Uterus (tissue), 4 donors: ENCODE results near the gene PRKCE. TPM values are rescaled to one million over a fixed set of nuclear protein-coding genes. Genes with fewer than 3 reads are reported as not detected.

Experiments used
- DNase-seq, 2 donors: peaks; one replicate each; pipeline ENCODE4 v3.0.0-alpha.2; 2019 to 2020
- H3K27ac ChIP-seq, 2 donors: fragments of 200-600 bp; sonication (generic); 1 replicate in 1 of 2; 2 replicates in 1 of 2; pipeline ENCODE4 v1.5.1; 2016 to 2018
- H3K27me3 ChIP-seq, 2 donors: fragments of 200-600 bp; sonication (generic); one replicate each; pipeline ENCODE4 v1.5.1; 2018 to 2019; ENCODE audit warnings: control low read depth in 1 of 2
- H3K36me3 ChIP-seq, 2 donors: fragments of 200-600 bp; sonication (generic); one replicate each; pipeline ENCODE4 v1.5.1; 2019; ENCODE audit warnings: control low read depth in 1 of 2
- H3K4me1 ChIP-seq, 2 donors: fragments of 200-600 bp; sonication (generic); one replicate each; pipeline ENCODE4 v1.5.1; 2018 to 2019; ENCODE audit warnings: control low read depth in 1 of 2
- H3K4me3 ChIP-seq, 2 donors: fragments of 200-600 bp; sonication (generic); 1 replicate in 1 of 2; 2 replicates in 1 of 2; pipeline ENCODE4 v1.5.1; 2018 to 2019; ENCODE audit warnings: mild to moderate bottlenecking in 1 of 2
- H3K9me3 ChIP-seq, 2 donors: fragments of 200-600 bp; sonication (generic); one replicate each; pipeline ENCODE4 v1.5.1; 2019; ENCODE audit warnings: control low read depth in 1 of 2
- CTCF ChIP-seq, 4 experiments: fragments of 200-600 bp in 2 of 4; fragments of 450-650 bp in 2 of 4; sonication (generic) in 2 of 4; IDR thresholded peaks; one replicate each; pipeline ENCODE4 v1.5.1; 2016 to 2019; ENCODE audit warnings: antibody characterized with exemption in 4 of 4, mild to moderate bottlenecking in 2 of 4, moderate library complexity in 1 of 4
- POLR2A ChIP-seq, 2 donors: fragments of 450-650 bp; IDR thresholded peaks; one replicate each; pipeline ENCODE4 v1.6.1; 2016; ENCODE audit warnings: antibody characterized with exemption in 2 of 2, mild to moderate bottlenecking in 1 of 2, moderate library complexity in 1 of 2
- intact Hi-C: fragments of 100-400 bp; cut with DNase I; formaldehyde crosslinking; loops from one replicate; pipeline ENCODE4 v1.15.1; 2023; ENCODE audit warnings: low total_unique reads
- total RNA-seq, 4 donors: library from RNA; depleted of rRNA in 3 of 4; stranded (reverse); fragments of >200 nt in 3 of 4; gene quantifications; one replicate each; pipeline versions ENCODE4 v1.1.0 to v1.2.4, GENCODE V29; 2014 to 2023
- donor health status: DM: yes; HTN: yes; CAD: no.

The PRKCE gene
- total RNA-seq, 4 donors from 2014 or later, result 3.8 to 47.6 (median 14.2) TPM

GRCh38 chr2:46029332-46029811 lies 377.9 kb downstream of the PRKCE start:
- Histone ChIP-seq H3K36me3 (no peaks in the 10 kb centered on the region), H3K27me3 (no peaks in the 10 kb centered on the region), H3K4me3 (no peak overlapping the region), H3K9me3 (no peaks in the 10 kb centered on the region), H3K27ac (no peak overlapping the region), H3K4me1 (no peaks in the 10 kb centered on the region)
- intact Hi-C loops, result no loop called here
- TF ChIP-seq CTCF (IDR thresholded peaks at IDR 0.05) (no peak), POLR2A (IDR thresholded peaks at IDR 0.05) (no peak)
- no peak for DNase-seq

GRCh38 chr2:46030330-46030729 lies 378.9 kb downstream of the PRKCE start:
- DNase-seq, result no peak
- no peaks in the 10 kb centered on the region for H3K4me1 ChIP-seq
- TF ChIP-seq POLR2A (IDR thresholded peaks at IDR 0.05) (no peak), CTCF (IDR thresholded peaks at IDR 0.05) (no peak)
- no peak overlapping the region for H3K4me3 ChIP-seq
- H3K27me3 ChIP-seq, result no peaks in the 10 kb centered on the region
- no peaks in the 10 kb centered on the region for H3K36me3 ChIP-seq
- intact Hi-C loops, result no loop called here
- H3K27ac ChIP-seq, result no peak overlapping the region
- H3K9me3 ChIP-seq, result no peaks in the 10 kb centered on the region

GRCh38 chr2:46032161-46032813 lies 380.8 kb downstream of the PRKCE start:
- H3K27me3 ChIP-seq, result no peaks in the 10 kb centered on the region
- H3K4me1 ChIP-seq, result no peaks in the 10 kb centered on the region
- no peak for TF ChIP-seq POLR2A (IDR thresholded peaks at IDR 0.05)
- no peak for DNase-seq
- intact Hi-C loops, result no loop called here
- H3K4me3 ChIP-seq, result no peak overlapping the region
- no peaks in the 10 kb centered on the region for H3K36me3 ChIP-seq
- no peak overlapping the region for H3K27ac ChIP-seq
- no peaks in the 10 kb centered on the region for H3K9me3 ChIP-seq

GRCh38 chr2:46032996-46033395 lies 381.5 kb downstream of the PRKCE start:
- DNase-seq, result no peak
- Histone ChIP-seq H3K4me3 (no peak overlapping the region), H3K27ac (no peak overlapping the region), H3K9me3 (no peaks in the 10 kb centered on the region), H3K27me3 (no peaks in the 10 kb centered on the region), H3K4me1 (no peaks in the 10 kb centered on the region), H3K36me3 (no peaks in the 10 kb centered on the region)
- no peak for TF ChIP-seq POLR2A (IDR thresholded peaks at IDR 0.05)
- no peak for TF ChIP-seq CTCF (IDR thresholded peaks at IDR 0.05)
- intact Hi-C loops, result no loop called here

GRCh38 chr2:46034535-46034934 lies 383.1 kb downstream of the PRKCE start:
- DNase-seq, result no peak
- intact Hi-C loops, result no loop called here
- no peaks in the 10 kb centered on the region for H3K9me3 ChIP-seq
- H3K27ac ChIP-seq, result no peak overlapping the region
- H3K36me3 ChIP-seq, result no peaks in the 10 kb centered on the region
- no peaks in the 10 kb centered on the region for H3K27me3 ChIP-seq
- H3K4me3 ChIP-seq, result no peak overlapping the region
- no peaks in the 10 kb centered on the region for H3K4me1 ChIP-seq
- TF ChIP-seq POLR2A (IDR thresholded peaks at IDR 0.05) (no peak), CTCF (IDR thresholded peaks at IDR 0.05) (no peak)
